ENCODE data around the gene DYNC2I2.

The DYNC2I2 gene

DNA sequence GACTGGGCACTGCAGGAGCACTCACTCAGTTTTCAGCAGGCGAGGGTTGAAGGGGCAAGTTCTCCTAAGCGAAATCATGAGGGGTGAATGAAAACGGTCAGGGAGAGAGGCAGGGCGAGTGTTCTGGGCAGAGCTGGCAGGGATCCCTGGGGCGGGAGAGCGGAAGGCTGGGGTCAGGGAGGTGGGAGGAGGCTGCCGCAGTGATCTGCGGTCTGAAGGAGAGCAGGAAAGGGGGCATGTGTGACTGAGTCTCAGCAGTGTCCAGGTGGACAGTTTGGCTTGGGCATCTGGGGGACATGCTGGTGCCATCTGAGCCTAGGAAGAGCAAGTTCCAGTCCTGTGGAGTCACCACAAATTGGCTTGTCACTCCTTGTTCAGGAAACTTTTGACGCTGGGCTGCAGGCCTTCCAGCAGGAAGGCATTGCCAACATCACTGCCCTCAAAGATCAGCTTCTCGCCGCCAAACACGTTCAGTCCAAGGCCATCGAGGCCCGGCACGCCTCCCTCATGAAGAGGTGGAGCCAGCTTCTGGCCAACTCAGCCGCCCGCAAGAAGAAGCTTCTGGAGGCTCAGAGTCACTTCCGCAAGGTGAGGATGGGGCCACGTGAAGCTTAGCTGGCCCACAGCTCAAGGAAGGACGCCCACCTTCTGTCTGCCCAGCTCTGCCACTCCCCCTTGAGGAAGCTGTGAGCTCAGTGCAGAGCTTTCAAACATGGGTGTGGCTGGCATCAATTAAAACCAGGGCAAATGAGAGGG lies 31.1 kb downstream of the DYNC2I2 start:
- peaks cover 88% of the 10 kb centered on the region for H3K36me3 ChIP-seq (ENCODE audit: insufficient read depth, low read length)
- peaks cover 6% of the 10 kb centered on the region for H3K4me1 ChIP-seq (ENCODE audit: control insufficient read depth, insufficient read depth, low read length)
- no peaks in the 10 kb centered on the region for H3K27me3 ChIP-seq (ENCODE audit: control insufficient read depth, insufficient read depth, low read length)
- H3K9me3 ChIP-seq (replicated peaks; ENCODE audit: low read length): no peaks in the 10 kb centered on the region
- no peak overlapping the region for H3K9ac ChIP-seq (ENCODE audit: low read depth, low read length)
- no peak overlapping the region for H3K4me2 ChIP-seq (ENCODE audit: low read length)
- no peak overlapping the region for H3K4me3 ChIP-seq (ENCODE audit: low read length)

DNA sequence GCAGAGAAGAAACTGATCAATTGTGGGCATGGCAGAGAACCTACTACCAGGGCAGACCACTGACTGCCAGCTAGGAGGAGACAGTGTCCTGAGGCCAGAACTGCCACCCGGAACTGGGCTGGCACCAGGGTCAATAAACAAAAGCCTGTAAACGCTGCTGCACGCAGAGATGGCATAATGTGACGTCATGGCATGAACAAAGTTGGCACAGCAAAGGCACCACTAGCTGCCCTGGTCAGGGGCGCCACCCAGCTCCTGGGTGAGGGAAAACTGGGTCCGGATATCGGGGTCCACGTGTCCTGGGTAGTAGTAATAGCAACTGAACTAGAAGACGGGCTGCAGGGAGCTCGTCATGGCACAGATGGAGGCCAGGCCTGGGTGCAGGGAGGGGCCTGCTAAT lies 32.1 kb downstream of the DYNC2I2 start:
- Histone ChIP-seq H3K9ac (ENCODE audit: low read depth, low read length) (no peak overlapping the region), H3K4me2 (ENCODE audit: low read length) (no peak overlapping the region), H3K9me3 (replicated peaks; ENCODE audit: low read length) (no peaks in the 10 kb centered on the region), H3K4me3 (ENCODE audit: low read length) (no peak overlapping the region), H3K36me3 (ENCODE audit: insufficient read depth, low read length) (peaks cover 85% of the 10 kb centered on the region), H3K4me1 (ENCODE audit: control insufficient read depth, insufficient read depth, low read length) (peaks cover 6% of the 10 kb centered on the region), H3K27me3 (ENCODE audit: control insufficient read depth, insufficient read depth, low read length) (no peaks in the 10 kb centered on the region)

DNA sequence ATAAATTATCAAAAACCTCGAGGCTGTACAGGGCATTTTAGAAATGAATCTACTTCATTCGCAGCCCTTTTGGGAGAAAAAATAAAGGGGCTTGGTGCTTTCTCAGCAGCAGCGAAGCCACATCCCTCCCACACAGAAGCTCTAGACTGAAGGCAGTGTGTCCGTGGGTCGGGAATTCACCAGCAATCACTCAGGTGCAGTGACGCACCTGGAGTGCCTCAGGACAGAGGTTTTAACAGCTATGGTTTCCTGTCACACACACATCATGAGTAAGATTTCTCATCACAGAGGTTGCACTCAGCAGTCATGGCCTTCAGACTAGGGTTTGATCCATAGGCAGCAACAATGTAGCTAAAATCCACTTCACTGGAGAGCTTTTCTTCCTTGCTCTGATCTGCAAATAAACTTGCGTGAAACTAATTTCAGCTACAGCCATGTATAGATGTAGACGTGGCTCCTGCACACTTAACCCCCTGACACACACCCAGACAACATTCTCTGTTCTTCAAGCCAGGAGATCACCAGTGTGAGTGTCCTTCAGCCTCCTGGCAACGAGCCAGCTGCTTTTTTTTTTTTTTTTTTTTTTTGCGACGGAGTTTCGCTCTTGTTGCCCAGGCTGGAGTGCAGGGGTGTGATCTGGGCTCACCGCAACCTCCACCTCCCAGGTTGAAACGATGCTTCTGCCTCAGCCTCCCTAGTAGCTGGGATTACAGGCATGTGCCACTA lies 34.8 kb downstream of the DYNC2I2 start:
- Histone ChIP-seq H3K4me3 (ENCODE audit: low read length) (no peak overlapping the region), H3K36me3 (ENCODE audit: insufficient read depth, low read length) (peaks cover 83% of the 10 kb centered on the region), H3K4me1 (ENCODE audit: control insufficient read depth, insufficient read depth, low read length) (no peaks in the 10 kb centered on the region), H3K4me2 (ENCODE audit: low read length) (no peak overlapping the region), H3K27me3 (ENCODE audit: control insufficient read depth, insufficient read depth, low read length) (no peaks in the 10 kb centered on the region), H3K9me3 (replicated peaks; ENCODE audit: low read length) (no peaks in the 10 kb centered on the region), H3K9ac (ENCODE audit: low read depth, low read length) (no peak overlapping the region)

DNA sequence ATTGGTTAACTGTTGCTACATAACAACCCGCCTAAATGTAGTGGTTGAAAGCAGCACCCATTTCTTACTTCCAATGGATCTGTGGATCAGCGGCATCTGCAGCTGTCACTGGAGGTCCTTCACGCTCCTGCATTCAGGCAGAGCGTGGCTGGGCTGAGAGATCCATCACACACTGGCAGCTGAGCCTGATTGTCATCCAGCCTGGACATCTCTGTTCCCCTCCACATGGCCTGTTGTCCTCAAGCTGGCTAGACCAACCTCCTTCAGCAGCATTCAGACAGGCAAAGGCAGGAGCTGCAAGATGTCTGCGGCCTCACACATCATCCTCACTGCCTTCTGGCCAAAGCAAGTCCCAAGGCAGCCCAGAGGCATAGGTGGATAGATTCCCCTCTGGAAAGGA lies 36.9 kb downstream of the DYNC2I2 start:
- H3K4me3 ChIP-seq (ENCODE audit: low read length): no peak overlapping the region

DNA sequence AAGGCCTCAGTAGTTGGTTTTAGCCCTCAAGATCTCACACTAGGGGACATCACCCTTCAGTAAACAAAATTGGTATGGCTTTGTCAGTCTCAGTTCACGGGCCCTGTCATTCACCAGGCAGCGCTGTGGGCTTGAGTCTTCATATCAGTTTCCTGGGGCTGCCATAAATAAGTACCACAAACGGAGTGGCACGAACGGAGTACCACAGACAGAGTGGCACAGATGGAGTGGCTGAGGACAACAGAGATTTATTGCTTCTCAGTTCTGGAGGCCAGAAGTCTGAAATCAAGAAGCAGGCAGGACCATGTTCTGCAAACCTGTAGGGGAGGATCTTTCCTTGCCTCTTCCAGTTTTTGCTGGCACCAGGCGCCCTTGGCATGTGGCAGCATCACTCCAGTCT lies 37.5 kb downstream of the DYNC2I2 start:
- no peaks in the 10 kb centered on the region for H3K4me1 ChIP-seq (ENCODE audit: control insufficient read depth, insufficient read depth, low read length)
- H3K9ac ChIP-seq (ENCODE audit: low read depth, low read length): no peak overlapping the region
- H3K9me3 ChIP-seq (replicated peaks; ENCODE audit: low read length): no peaks in the 10 kb centered on the region
- H3K4me3 ChIP-seq (ENCODE audit: low read length): no peak overlapping the region
- no peak overlapping the region for H3K4me2 ChIP-seq (ENCODE audit: low read length)
- H3K27me3 ChIP-seq (ENCODE audit: control insufficient read depth, insufficient read depth, low read length): no peaks in the 10 kb centered on the region
- peaks cover 79% of the 10 kb centered on the region for H3K36me3 ChIP-seq (ENCODE audit: insufficient read depth, low read length)

More for the DNA sequence above, 36.9 kb downstream of the DYNC2I2 start:
- Histone ChIP-seq H3K9me3 (replicated peaks; ENCODE audit: low read length) (no peaks in the 10 kb centered on the region), H3K27me3 (ENCODE audit: control insufficient read depth, insufficient read depth, low read length) (no peaks in the 10 kb centered on the region), H3K36me3 (ENCODE audit: insufficient read depth, low read length) (peaks cover 79% of the 10 kb centered on the region), H3K4me2 (ENCODE audit: low read length) (no peak overlapping the region), H3K4me1 (ENCODE audit: control insufficient read depth, insufficient read depth, low read length) (no peaks in the 10 kb centered on the region), H3K9ac (ENCODE audit: low read depth, low read length) (no peak overlapping the region)

DNA sequence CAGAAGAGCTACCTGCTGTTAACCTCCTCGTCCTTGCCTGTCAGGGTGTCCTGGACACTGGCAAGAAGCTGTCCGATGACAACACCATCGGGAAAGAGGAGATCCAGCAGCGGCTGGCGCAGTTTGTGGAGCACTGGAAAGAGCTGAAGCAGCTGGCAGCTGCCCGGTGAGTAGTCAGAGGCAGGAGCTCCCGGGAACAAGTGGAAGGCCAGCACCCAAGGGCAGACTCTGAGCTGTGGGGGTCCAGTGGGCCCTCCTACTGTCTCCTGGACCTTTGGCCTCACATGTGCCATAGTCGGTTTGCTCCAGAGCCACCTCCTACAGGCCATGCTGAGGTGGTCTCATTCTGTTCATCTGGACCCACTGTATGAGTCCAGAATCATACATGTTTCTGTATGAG lies 38.7 kb downstream of the DYNC2I2 start:
- Histone ChIP-seq H3K9ac (ENCODE audit: low read depth, low read length) (no peak overlapping the region), H3K36me3 (ENCODE audit: insufficient read depth, low read length) (peaks cover 87% of the 10 kb centered on the region)

DNA sequence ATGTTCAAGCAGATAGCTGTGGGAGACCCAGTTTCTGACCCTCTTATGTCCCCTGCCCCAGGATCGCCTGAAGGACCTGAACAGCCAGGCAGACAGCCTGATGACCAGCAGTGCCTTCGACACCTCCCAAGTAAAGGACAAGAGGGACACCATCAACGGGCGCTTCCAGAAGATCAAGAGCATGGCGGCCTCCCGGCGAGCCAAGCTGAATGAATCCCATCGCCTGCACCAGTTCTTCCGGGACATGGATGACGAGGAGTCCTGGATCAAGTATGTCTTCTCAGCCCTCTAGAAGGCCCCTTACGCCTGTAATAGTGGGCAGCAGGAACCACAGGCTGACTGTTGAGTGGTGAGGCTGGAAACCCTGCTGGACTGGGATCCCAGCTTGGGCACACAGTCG lies 41.1 kb downstream of the DYNC2I2 start:
- Histone ChIP-seq H3K4me3 (ENCODE audit: low read length) (no peak overlapping the region), H3K4me2 (ENCODE audit: low read length) (no peak overlapping the region), H3K27me3 (ENCODE audit: control insufficient read depth, insufficient read depth, low read length) (no peaks in the 10 kb centered on the region), H3K36me3 (ENCODE audit: insufficient read depth, low read length) (peaks cover 90% of the 10 kb centered on the region), H3K4me1 (ENCODE audit: control insufficient read depth, insufficient read depth, low read length) (no peaks in the 10 kb centered on the region), H3K9me3 (replicated peaks; ENCODE audit: low read length) (no peaks in the 10 kb centered on the region), H3K9ac (ENCODE audit: low read depth, low read length) (no peak overlapping the region)

More for the DNA sequence above, 38.7 kb downstream of the DYNC2I2 start:
- H3K27me3 ChIP-seq (ENCODE audit: control insufficient read depth, insufficient read depth, low read length): no peaks in the 10 kb centered on the region
- H3K4me2 ChIP-seq (ENCODE audit: low read length): no peak overlapping the region
- no peak overlapping the region for H3K4me3 ChIP-seq (ENCODE audit: low read length)
- no peaks in the 10 kb centered on the region for H3K4me1 ChIP-seq (ENCODE audit: control insufficient read depth, insufficient read depth, low read length)
- H3K9me3 ChIP-seq (replicated peaks; ENCODE audit: low read length): no peaks in the 10 kb centered on the region

DNA sequence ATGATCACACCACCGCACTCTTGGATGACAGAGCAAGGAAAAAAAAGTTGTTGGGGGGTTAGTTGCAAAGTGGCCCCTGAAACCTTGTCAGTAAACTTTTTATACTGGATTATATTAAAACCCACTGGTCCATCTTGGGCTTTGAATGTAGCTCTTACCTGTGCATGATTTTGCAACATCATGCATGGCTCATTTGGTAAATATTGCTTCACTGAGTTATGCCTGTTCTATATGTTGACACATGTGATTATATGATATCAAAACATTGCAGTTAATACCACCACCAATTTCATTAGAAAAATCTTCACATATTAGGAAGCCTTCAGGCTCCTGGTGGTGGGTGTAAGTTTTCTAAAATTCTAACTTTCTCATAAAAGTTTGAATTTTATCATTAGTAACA lies 41.9 kb downstream of the DYNC2I2 start:
- peaks cover 91% of the 10 kb centered on the region for H3K36me3 ChIP-seq (ENCODE audit: insufficient read depth, low read length)
- no peak overlapping the region for H3K9ac ChIP-seq (ENCODE audit: low read depth, low read length)
- H3K4me2 ChIP-seq (ENCODE audit: low read length): no peak overlapping the region
- no peak overlapping the region for H3K4me3 ChIP-seq (ENCODE audit: low read length)
- no peaks in the 10 kb centered on the region for H3K4me1 ChIP-seq (ENCODE audit: control insufficient read depth, insufficient read depth, low read length)
- H3K9me3 ChIP-seq (replicated peaks; ENCODE audit: low read length): no peaks in the 10 kb centered on the region
- H3K27me3 ChIP-seq (ENCODE audit: control insufficient read depth, insufficient read depth, low read length): no peaks in the 10 kb centered on the region

DNA sequence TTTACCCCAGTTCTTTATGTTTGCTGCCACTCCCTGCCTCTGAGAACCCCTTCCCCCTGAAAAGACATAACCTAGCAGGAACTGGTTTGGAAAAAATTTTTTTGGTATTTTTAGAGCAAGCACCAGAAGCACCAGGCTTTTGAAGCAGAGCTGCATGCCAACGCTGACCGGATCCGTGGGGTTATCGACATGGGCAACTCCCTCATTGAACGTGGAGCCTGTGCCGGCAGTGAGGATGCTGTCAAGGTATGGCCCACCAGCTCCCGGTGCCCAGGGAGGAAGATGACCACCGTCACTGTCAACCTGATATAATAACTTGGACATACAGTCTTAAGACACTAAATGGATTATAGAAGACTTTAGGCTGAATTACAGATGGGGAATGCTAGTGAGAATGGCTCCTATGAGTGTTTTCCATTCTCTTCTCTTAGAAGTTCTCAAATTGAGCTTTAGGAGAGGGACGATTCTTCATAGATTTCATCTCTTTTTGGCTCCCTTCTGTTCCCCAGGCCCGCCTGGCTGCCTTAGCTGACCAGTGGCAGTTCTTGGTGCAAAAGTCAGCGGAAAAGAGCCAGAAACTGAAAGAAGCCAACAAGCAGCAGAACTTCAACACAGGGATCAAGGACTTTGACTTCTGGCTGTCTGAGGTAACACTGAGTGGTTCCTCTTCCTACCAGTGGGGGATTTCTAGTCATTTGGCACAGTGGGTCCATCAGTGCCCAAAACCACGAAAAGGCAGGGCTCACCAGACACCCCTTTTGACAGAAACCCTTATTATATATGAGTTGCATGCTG lies 44.9 kb downstream of the DYNC2I2 start:
- H3K4me3 ChIP-seq (ENCODE audit: low read length): no peak overlapping the region
- no peaks in the 10 kb centered on the region for H3K9me3 ChIP-seq (replicated peaks; ENCODE audit: low read length)
- no peaks in the 10 kb centered on the region for H3K27me3 ChIP-seq (ENCODE audit: control insufficient read depth, insufficient read depth, low read length)
- no peak overlapping the region for H3K9ac ChIP-seq (ENCODE audit: low read depth, low read length)
- peaks cover 11% of the 10 kb centered on the region for H3K4me1 ChIP-seq (ENCODE audit: control insufficient read depth, insufficient read depth, low read length)
- no peak overlapping the region for H3K4me2 ChIP-seq (ENCODE audit: low read length)
- peaks cover 93% of the 10 kb centered on the region for H3K36me3 ChIP-seq (ENCODE audit: insufficient read depth, low read length)

DNA sequence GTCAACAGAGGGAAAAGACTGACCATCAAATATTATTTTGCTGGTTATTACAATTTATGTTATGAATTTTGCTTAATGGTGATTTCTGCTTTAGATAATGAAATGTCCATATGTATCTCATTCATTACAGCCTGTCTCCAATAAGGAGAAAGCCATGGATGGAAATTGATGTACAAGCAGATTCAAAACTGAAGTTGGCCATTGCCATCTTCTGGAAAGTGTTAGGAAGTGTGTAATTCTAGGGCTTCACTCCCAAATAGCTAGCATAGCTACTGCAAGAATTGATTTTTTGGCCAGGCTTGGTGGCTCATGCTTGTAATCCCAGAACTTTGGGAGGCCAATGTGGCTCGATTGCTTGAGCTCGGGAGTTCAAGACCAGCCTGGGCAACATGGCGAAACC lies 45.8 kb downstream of the DYNC2I2 start:
- Histone ChIP-seq H3K4me1 (ENCODE audit: control insufficient read depth, insufficient read depth, low read length) (peaks cover 11% of the 10 kb centered on the region), H3K9ac (ENCODE audit: low read depth, low read length) (no peak overlapping the region), H3K4me2 (ENCODE audit: low read length) (no peak overlapping the region), H3K4me3 (ENCODE audit: low read length) (no peak overlapping the region), H3K36me3 (ENCODE audit: insufficient read depth, low read length) (peaks cover 94% of the 10 kb centered on the region), H3K27me3 (ENCODE audit: control insufficient read depth, insufficient read depth, low read length) (no peaks in the 10 kb centered on the region), H3K9me3 (replicated peaks; ENCODE audit: low read length) (no peaks in the 10 kb centered on the region)

DNA sequence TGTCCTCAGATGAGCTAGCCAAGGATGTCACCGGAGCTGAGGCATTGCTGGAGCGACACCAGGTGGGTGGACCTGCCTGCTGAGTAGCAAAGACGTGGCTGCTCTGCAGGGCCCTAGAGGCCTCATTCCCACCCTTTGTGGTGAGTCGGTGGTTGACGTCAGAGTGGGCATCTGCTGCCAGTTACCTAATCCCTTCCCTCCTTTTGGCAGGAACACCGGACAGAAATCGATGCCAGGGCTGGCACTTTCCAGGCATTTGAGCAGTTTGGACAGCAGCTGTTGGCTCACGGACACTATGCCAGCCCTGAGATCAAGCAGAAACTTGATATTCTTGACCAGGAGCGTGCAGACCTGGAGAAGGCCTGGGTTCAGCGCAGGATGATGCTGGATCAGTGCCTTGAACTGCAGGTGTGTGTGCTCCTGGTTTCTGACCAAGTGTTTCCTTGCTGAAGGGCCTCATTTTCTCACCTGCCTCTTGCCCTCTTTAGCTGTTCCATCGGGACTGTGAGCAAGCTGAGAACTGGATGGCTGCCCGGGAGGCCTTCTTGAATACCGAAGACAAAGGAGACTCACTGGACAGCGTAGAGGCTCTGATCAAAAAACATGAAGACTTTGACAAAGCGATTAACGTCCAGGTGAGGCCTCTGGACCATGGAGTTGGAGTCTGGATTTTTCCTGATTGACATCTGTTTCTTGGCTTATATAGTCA lies 48.9 kb downstream of the DYNC2I2 start:
- H3K27me3 ChIP-seq (ENCODE audit: control insufficient read depth, insufficient read depth, low read length): no peaks in the 10 kb centered on the region
- H3K36me3 ChIP-seq (ENCODE audit: insufficient read depth, low read length): peaks cover 89% of the 10 kb centered on the region

More for the DNA sequence above, 48.9 kb downstream of the DYNC2I2 start:
- Histone ChIP-seq H3K4me3 (ENCODE audit: low read length) (no peak overlapping the region), H3K4me1 (ENCODE audit: control insufficient read depth, insufficient read depth, low read length) (peaks cover 11% of the 10 kb centered on the region), H3K9me3 (replicated peaks; ENCODE audit: low read length) (no peaks in the 10 kb centered on the region), H3K9ac (ENCODE audit: low read depth, low read length) (no peak overlapping the region), H3K4me2 (ENCODE audit: low read length) (no peak overlapping the region)
